WERI-Rb-1 (cell line): ENCODE measurements around the gene HERC3.

Experiments used
- DNase-seq: peaks from one replicate; pipeline ENCODE4 v3.0.0-alpha.2; 2020
- H3K27ac ChIP-seq: fragments of 250-450 bp; sonication (Bioruptor Pico); 2 replicates; pipeline ENCODE4 v1.5.1; 2020; ENCODE audit warnings: mild to moderate bottlenecking, moderate library complexity
- H3K27me3 ChIP-seq: fragments of 250-450 bp; sonication (Bioruptor Pico); 2 replicates; pipeline ENCODE4 v1.5.1; 2021; ENCODE audit warnings: mild to moderate bottlenecking, low read depth, moderate library complexity; ENCODE audit not compliant: insufficient read depth, severe bottlenecking
- H3K36me3 ChIP-seq: fragments of 250-450 bp; sonication (Bioruptor Pico); 2 replicates; pipeline ENCODE4 v1.5.1; 2020; ENCODE audit warnings: mild to moderate bottlenecking, moderate library complexity
- H3K4me3 ChIP-seq: 2 replicates; pipeline ENCODE4 v1.5.1; 2011; ENCODE audit warnings: low read depth, mild to moderate bottlenecking, control low read depth, low read length
- H3K9me3 ChIP-seq: fragments of 250-450 bp; sonication (Bioruptor Pico); 2 replicates; pipeline ENCODE4 v1.5.1; 2021; ENCODE audit warnings: mild to moderate bottlenecking, moderate library complexity; ENCODE audit not compliant: severe bottlenecking
- TF ChIP-seq, protein P1 (sequence below): IDR thresholded peaks from 2 replicates; pipeline ENCODE4 v1.5.1; 2011; ENCODE audit warnings: low read depth, mild to moderate bottlenecking, control low read depth, inconsistent platforms, low read length

HERC3 gene

DNA sequence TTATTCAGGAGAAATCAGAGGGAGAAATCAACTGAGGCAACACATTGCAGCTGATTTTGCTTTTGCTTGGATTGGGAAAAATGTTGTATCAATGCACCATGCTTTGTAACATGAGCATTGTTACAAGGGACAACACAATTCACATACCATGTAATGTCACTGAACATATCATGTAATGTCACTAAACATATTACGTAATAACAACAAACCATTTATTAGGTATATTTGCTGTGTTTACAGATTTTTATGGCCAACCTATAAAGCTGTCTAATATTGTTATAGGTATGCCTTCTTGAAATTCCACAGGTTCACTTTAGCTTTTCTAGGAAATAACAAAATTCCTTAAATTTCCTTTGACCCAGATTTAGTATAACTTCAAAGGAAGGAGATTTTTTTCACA, 5.0 kb upstream of the HERC3 start:
- TF ChIP-seq, protein P1, sequence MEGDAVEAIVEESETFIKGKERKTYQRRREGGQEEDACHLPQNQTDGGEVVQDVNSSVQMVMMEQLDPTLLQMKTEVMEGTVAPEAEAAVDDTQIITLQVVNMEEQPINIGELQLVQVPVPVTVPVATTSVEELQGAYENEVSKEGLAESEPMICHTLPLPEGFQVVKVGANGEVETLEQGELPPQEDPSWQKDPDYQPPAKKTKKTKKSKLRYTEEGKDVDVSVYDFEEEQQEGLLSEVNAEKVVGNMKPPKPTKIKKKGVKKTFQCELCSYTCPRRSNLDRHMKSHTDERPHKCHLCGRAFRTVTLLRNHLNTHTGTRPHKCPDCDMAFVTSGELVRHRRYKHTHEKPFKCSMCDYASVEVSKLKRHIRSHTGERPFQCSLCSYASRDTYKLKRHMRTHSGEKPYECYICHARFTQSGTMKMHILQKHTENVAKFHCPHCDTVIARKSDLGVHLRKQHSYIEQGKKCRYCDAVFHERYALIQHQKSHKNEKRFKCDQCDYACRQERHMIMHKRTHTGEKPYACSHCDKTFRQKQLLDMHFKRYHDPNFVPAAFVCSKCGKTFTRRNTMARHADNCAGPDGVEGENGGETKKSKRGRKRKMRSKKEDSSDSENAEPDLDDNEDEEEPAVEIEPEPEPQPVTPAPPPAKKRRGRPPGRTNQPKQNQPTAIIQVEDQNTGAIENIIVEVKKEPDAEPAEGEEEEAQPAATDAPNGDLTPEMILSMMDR, result no peak
- no peak overlapping the region for H3K27ac ChIP-seq
- no peaks in the 10 kb centered on the region for H3K36me3 ChIP-seq
- no peaks in the 10 kb centered on the region for H3K27me3 ChIP-seq
- H3K9me3 ChIP-seq, result no peaks in the 10 kb centered on the region
- H3K4me3 ChIP-seq, result no peak overlapping the region
- no peak for DNase-seq

DNA sequence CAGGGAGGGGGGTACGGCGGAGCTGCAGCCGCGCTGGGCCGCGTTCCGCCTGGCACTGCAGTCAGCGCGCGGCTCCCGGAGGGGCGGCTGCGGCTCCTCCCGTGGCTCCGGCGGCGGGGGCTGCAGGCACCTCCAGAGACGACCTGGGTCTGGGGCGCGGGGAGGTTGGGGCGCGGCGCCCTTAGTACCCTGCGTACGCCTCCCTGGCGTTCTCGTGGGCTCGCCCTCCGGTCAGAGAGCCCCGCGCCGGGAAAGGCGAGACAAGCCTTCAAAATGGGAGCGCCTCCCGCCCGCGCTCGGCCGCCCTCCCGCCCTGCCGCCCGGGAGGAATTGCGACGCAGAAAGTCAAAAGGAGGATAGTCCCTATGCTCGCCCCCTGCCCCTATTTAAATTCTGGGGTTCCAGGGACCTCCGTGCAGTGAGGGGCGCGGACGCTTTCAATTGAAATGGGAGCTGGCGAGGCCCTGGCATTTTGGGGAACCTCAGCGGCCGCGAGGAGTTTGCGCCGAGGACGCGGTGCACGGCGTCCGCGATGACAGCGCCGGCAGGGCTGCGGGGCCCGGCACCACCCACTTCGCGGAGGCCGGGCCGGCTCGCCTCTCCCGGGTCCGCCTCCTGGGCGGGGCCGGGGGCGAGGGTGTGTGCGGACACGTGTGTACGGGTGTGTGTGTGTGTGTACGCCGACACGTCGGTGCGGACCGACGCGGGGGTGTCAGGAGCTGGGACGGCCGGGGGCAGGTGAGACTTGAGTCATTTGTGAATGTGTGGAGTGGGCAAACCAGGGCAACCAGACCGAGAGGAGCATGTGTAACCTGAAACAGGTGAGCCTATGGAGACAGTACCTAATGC, 544 bp downstream of the HERC3 start:
- peaks cover 2% of the 10 kb centered on the region; the same call in 1 of the 2 replicates for H3K36me3 ChIP-seq

DNA sequence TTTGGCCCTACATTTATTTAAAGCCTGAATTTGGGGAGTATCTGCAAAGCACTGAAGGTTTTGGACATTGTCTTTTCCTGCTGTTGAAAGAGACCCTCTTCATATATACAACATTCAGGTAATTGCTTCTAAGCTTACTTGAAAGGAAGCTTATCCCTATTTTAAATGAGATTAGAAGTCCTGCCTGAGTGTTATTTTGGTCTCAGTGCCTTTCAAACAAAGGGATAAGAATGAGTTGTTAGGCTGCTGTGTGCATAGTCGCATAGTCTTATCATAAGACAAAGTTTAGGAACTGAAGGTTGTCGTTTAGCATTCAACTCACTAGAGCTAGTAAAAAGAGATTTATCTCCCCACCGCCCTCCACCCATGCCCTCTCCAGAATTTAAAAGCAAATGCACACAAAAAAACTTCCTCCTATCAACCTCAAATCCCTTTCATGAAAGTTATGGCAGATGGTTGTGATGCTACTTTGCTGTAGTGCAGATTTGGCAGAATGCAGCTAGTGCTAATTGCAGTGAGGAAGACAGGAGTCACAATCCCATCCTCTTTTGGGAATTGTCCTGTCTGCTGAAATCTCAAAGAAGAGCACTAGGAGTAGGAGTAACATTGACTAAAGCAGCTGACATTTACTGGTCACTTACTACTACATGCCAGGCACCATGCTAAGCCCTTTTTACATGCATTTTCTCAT, 5.8 kb downstream of the HERC3 start:
- DNase-seq, result no peak
- Histone ChIP-seq H3K27me3 (no peaks in the 10 kb centered on the region), H3K27ac (peak overlapping the region; percentile 28; the same call in 1 of the 2 replicates), H3K36me3 (no peaks in the 10 kb centered on the region; the same call in 1 of the 2 replicates), H3K4me3 (no peak overlapping the region), H3K9me3 (no peaks in the 10 kb centered on the region)
- TF ChIP-seq, protein P1, result no peak

More for the DNA sequence above, 544 bp downstream of the HERC3 start:
- no peaks in the 10 kb centered on the region for H3K27me3 ChIP-seq
- TF ChIP-seq, protein P1, result no peak
- peak overlapping the region; percentile 72 for H3K27ac ChIP-seq
- no peaks in the 10 kb centered on the region for H3K9me3 ChIP-seq
- peak overlapping the region; percentile 71 for H3K4me3 ChIP-seq
- peak; percentile 64 for DNase-seq

DNA sequence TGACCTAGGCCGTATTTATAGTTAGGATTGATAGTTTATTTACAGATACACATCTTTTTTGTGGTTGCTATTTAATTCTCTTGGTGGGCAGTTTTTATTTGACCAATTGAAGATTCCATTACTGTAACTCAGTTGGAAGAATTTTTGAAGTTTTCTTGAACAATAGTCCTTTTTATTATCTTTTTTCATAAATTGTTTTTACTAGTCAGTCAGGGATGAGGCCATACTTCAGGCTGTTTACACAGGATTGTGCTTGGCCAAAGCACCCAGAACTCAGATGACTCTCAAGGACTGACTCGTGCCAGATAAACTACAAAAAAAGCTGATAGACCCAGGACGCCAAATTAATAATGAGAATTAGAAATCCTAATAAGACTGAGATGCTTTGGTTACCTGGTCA, 7.0 kb downstream of the HERC3 start:
- Histone ChIP-seq H3K4me3 (no peak overlapping the region), H3K27ac (no peak overlapping the region), H3K9me3 (no peaks in the 10 kb centered on the region), H3K36me3 (no peaks in the 10 kb centered on the region; the same call in 1 of the 2 replicates), H3K27me3 (no peaks in the 10 kb centered on the region)
- no peak for DNase-seq
- TF ChIP-seq, protein P1, result no peak

DNA sequence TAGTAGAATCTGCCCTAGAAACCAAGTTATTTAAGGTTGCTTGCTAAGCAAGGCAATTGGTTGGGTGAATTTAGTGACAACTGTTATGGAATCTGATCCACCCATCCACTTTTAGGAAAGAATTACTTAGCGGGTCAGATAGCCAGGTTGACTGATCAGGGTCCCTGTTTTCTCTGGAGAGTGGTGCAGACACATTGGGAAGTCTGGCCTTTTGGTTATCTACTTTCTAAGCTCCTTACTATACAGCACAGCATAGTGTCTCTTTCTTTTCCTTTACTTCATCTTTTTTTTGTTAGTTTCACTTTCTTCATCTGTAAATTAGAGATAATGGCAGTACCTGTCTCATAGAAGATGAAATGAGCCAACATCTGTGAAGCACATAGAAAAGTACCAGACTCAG, 7.4 kb downstream of the HERC3 start:
- no peaks in the 10 kb centered on the region; the same call in 1 of the 2 replicates for H3K36me3 ChIP-seq
- H3K27ac ChIP-seq, result no peak overlapping the region

More for the DNA sequence above, 7.4 kb downstream of the HERC3 start:
- TF ChIP-seq, protein P1, result no peak
- Histone ChIP-seq H3K27me3 (no peaks in the 10 kb centered on the region), H3K9me3 (no peaks in the 10 kb centered on the region), H3K4me3 (no peak overlapping the region)
- DNase-seq, result no peak
